ENCODE measurements around the gene SETD4.

DNA sequence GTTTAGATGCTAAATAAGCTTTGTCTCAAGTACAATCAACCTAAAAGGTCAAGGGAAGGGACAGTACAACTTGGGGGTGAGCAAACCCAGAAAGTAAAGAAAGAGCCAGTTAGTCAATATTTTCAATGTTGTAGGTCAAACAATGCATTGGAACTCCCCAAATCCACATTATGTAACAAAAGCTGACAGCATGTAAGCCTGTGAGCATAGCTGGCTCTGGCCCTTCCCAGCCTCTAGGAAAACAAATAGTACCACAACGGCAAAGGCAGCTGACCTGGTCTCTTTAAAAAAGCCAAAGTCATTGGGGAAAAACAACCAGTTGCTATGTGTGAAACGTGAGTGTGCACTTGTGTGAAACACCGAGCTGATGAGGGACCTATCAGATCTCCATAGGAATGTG, 12.9 kb upstream of the SETD4 start:
- TF ChIP-seq CTCF (IDR thresholded peaks at IDR 0.05; ENCODE audit: borderline replicate concordance, extremely low read depth, low read length, poor library complexity, severe bottlenecking): no peak
- TF ChIP-seq EZH2 (IDR thresholded peaks at IDR 0.05; ENCODE audit: borderline replicate concordance, low read depth, low read length, severe bottlenecking): no peak

Measured in DND-41 (cell line).